Karpas-422 (cell line): ENCODE measurements around the gene NOTCH1. TPM values are rescaled to one million over a fixed set of nuclear protein-coding genes. Genes with fewer than 3 reads are reported as not detected.

Experiments used
- DNase-seq: peaks from one replicate; pipeline ENCODE4 v3.0.0-alpha.2; 2015
- H2AFZ ChIP-seq: fragments of 200-600 bp; sonication (generic); 2 replicates; pipeline ENCODE4 v1.6.1; 2014; ENCODE audit warnings: antibody characterized with exemption, low read length, mixed read lengths
- H3K27ac ChIP-seq: fragments of 200-600 bp; sonication (generic); 2 replicates; pipeline ENCODE4 v1.5.1; 2014; ENCODE audit warnings: mild to moderate bottlenecking, low read length, moderate library complexity
- H3K27me3 ChIP-seq: fragments of 200-600 bp; sonication (generic); 2 replicates; pipeline ENCODE4 v1.6.1; 2014; ENCODE audit warnings: low read length, mixed read lengths
- H3K36me3 ChIP-seq: fragments of 200-600 bp; sonication (generic); 2 replicates; pipeline ENCODE4 v1.6.1; 2014; ENCODE audit warnings: low read length, mixed read lengths; ENCODE audit not compliant: insufficient read depth
- H3K4me1 ChIP-seq: fragments of 200-600 bp; sonication (generic); 2 replicates; pipeline ENCODE4 v1.6.1; 2014; ENCODE audit warnings: mild to moderate bottlenecking, low read length, mixed read lengths
- H3K4me2 ChIP-seq: fragments of 200-600 bp; sonication (generic); 2 replicates; pipeline ENCODE4 v1.6.1; 2014; ENCODE audit warnings: low read length, low read depth, mild to moderate bottlenecking; ENCODE audit not compliant: poor library complexity, severe bottlenecking
- H3K4me3 ChIP-seq: fragments of 200-600 bp; sonication (generic); 2 replicates; pipeline ENCODE4 v1.5.1; 2014; ENCODE audit warnings: mild to moderate bottlenecking, antibody characterized with exemption, low read length, mixed read lengths
- H3K79me2 ChIP-seq: fragments of 200-600 bp; sonication (generic); 2 replicates; pipeline ENCODE4 v1.6.1; 2014; ENCODE audit warnings: mild to moderate bottlenecking, low read length, mixed read lengths
- H3K9ac ChIP-seq: fragments of 200-600 bp; sonication (generic); 2 replicates; pipeline ENCODE4 v1.6.0; 2014; ENCODE audit warnings: low read length
- H3K9me2 ChIP-seq: fragments of 200-600 bp; sonication (generic), shearing (Covaris generic); replicated peaks from 2 replicates; pipeline ENCODE4 v1.6.0; 2014; ENCODE audit warnings: mild to moderate bottlenecking, low read length, moderate library complexity; ENCODE audit not compliant: insufficient read depth
- H3K9me3 ChIP-seq: fragments of 300-700, 200-600 bp; sonication (generic); 2 replicates; pipeline ENCODE4 v1.6.1; 2014; ENCODE audit warnings: low read length, mixed read lengths
- H4K20me1 ChIP-seq: fragments of 200-600 bp; sonication (generic); 2 replicates; pipeline ENCODE4 v1.6.1; 2014; ENCODE audit warnings: mild to moderate bottlenecking, antibody characterized with exemption, low read length, low read depth; ENCODE audit not compliant: insufficient read depth
- small RNA-seq: library from RNA; depleted of rRNA; stranded (forward); fragments of <200 nt; gene quantifications from one replicate; pipeline ENCODE3, GENCODE V24; 2014
- total RNA-seq: library from RNA; depleted of rRNA; stranded (reverse); fragments of >200 nt; shearing (Covaris generic); gene quantifications from 2 replicates; pipeline ENCODE4 v1.2.3, GENCODE V29; 2014; ENCODE audit warnings: low replicate concordance; rRNA removed

NOTCH1 gene
- total RNA-seq, 1 experiment from 2014 or later = 15.0 TPM

DNA sequence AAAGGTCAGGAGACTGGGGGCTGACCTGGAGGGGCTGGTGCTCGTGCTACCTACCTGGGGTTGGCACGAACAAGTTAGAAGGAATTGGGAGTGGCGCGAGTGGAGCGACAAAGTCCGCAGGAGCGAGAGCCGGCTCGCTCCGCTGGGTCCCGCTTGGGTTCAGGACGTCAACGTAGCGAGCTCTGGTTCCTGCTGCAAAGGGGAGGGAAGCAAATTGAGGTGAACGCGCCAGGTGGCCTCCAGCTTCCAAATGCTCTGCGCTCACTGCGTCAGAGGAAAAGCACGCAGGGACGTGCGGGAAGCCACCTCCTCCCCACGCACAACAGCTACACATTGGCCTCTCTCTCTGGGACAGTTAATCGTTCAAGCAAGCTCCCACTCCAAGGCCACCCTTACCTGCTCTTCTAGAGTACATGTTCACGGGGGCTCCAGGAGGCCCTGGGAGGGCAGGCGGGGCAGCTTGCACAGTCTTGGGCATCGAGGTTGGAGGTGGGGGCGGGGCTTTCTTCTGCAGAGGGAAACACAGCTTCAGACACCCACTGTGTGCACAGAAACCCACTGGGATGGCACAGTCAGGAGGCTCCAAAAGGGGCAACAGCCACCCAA lies 98.6 kb downstream of the NOTCH1 start:
- H3K4me1 ChIP-seq = peaks cover 15% of the 10 kb centered on the region
- H3K79me2 ChIP-seq = no peaks in the 10 kb centered on the region
- no peak overlapping the region for H2AFZ ChIP-seq
- no peak overlapping the region for H3K4me2 ChIP-seq
- H3K36me3 ChIP-seq = peaks cover 5% of the 10 kb centered on the region; the same call in 1 of the 2 replicates
- H3K9ac ChIP-seq = no peak overlapping the region
- H3K4me3 ChIP-seq = no peak overlapping the region
- H3K27me3 ChIP-seq = no peaks in the 10 kb centered on the region
- no peak for DNase-seq
- H3K9me3 ChIP-seq = no peaks in the 10 kb centered on the region
- H4K20me1 ChIP-seq = peaks cover 4% of the 10 kb centered on the region; the same call in 1 of the 2 replicates
- H3K9me2 ChIP-seq = no peaks in the 10 kb centered on the region
- H3K27ac ChIP-seq = 0 out of 2 replicates have a peak overlapping the region, but pooled peaks have one; percentile 34

DNA sequence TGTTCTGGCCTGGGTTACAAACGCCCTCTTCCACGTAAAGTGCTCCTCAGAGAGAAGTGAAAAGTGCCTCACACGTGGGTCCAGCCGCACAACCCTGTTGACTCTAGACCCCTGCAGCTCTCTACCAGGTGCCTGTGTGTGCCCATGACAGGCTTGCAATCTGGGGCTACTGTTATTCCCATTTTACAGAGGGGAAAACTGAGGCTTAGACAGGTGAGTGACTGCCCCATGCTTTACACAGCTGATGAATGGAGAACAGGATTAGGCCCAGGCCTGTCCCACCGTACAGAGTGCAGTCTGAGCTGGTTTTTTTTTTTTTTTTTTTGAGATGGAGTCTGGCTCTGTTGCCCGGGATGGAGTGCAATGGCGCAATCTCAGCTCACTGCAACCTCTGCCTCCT lies 100.0 kb downstream of the NOTCH1 start:
- no peak for DNase-seq
- H3K27me3 ChIP-seq = no peaks in the 10 kb centered on the region
- no peak overlapping the region for H3K9ac ChIP-seq
- H2AFZ ChIP-seq = no peak overlapping the region
- no peak overlapping the region for H3K4me3 ChIP-seq
- peaks cover 15% of the 10 kb centered on the region for H3K4me1 ChIP-seq
- no peak overlapping the region for H3K27ac ChIP-seq
- no peaks in the 10 kb centered on the region for H3K9me3 ChIP-seq
- peaks cover 4% of the 10 kb centered on the region; the same call in 1 of the 2 replicates for H4K20me1 ChIP-seq
- no peak overlapping the region for H3K4me2 ChIP-seq
- no peaks in the 10 kb centered on the region for H3K9me2 ChIP-seq
- no peaks in the 10 kb centered on the region for H3K79me2 ChIP-seq
- H3K36me3 ChIP-seq = peaks cover 3% of the 10 kb centered on the region; the same call in 1 of the 2 replicates

Small RNA genes within 50 kb of the gene (small RNA-seq; reads per million reads assigned to genes)
- not detected for gene MIR4673
- not detected for gene MIR4674

Other genes starting within 250 kb of the NOTCH1 start
- gene CCDC187, start 242.0 kb downstream of the NOTCH1 start, total RNA-seq = 0.34 and 0.43 TPM in 2 replicates
- 11.7 and 38.4 TPM in 2 replicates for gene GPSM1, start 218.5 kb downstream of the NOTCH1 start, total RNA-seq
- 40.1 and 104 TPM in 2 replicates for gene DNLZ, start 182.3 kb downstream of the NOTCH1 start, total RNA-seq
- gene CARD9, start 172.4 kb downstream of the NOTCH1 start, total RNA-seq = 1.3 and 2.9 TPM in 2 replicates
- gene SNAPC4, start 145.9 kb downstream of the NOTCH1 start, total RNA-seq = 3.7 and 9.6 TPM in 2 replicates
- 65.5 and 116 TPM in 2 replicates for gene ENTR1, start 135.4 kb downstream of the NOTCH1 start, total RNA-seq
- 20.9 and 55.8 TPM in 2 replicates for gene PMPCA, start 135.4 kb downstream of the NOTCH1 start, total RNA-seq
- 8.0 and 10.4 TPM in 2 replicates for gene INPP5E, start 106.2 kb downstream of the NOTCH1 start, total RNA-seq
- gene SEC16A, start 63.0 kb downstream of the NOTCH1 start, total RNA-seq = 21.5 and 26.6 TPM in 2 replicates
- gene EGFL7, start 116.9 kb upstream of the NOTCH1 start, total RNA-seq = not detected in 2 replicates
- 12.3 and 38.5 TPM in 2 replicates for gene AGPAT2, start 141.4 kb upstream of the NOTCH1 start, total RNA-seq
- not detected in 2 replicates for gene DIPK1B, start 166.5 kb upstream of the NOTCH1 start, total RNA-seq
- not detected in 2 replicates for gene LCN10, start 196.9 kb upstream of the NOTCH1 start, total RNA-seq
- not detected in 2 replicates for gene LCN6, start 202.5 kb upstream of the NOTCH1 start, total RNA-seq
- not detected in 2 replicates for gene LCN8, start 212.2 kb upstream of the NOTCH1 start, total RNA-seq
- gene LCN15, start 218.5 kb upstream of the NOTCH1 start, total RNA-seq = not detected in 2 replicates
- gene TMEM141, start 245.3 kb upstream of the NOTCH1 start, total RNA-seq = 20.5 and 61.8 TPM in 2 replicates